ENCODE measurements around the gene PPP4R1.

PPP4R1 gene

GRCh38 chr18:9526458-9526857, 87.9 kb downstream of the PPP4R1 start:
- ChIA-PET CTCF (interaction anchor here (2.7 kb wide), 1 partner anchor 10 kb away, joined by 22 read pairs; no protein-coding TSS in a partner anchor), POLR2A (no interaction called here)
- DNase-seq (ENCODE audit: low read depth, low spot score) = no peak
- H3K4me3 ChIP-seq (ENCODE audit: low read depth, low read length) = no peak overlapping the region
- TF ChIP-seq CTCF (IDR thresholded peaks at IDR 0.05; ENCODE audit: insufficient read depth, low read length, missing control alignments) = no peak

- no peak for DNase-seq (ENCODE audit: low read depth, low spot score)
- CTCF ChIA-PET = no interaction called here
- POLR2A ChIA-PET = no interaction called here
- H3K4me3 ChIP-seq (ENCODE audit: low read depth, low read length) = no peak overlapping the region
- TF ChIP-seq CTCF (IDR thresholded peaks at IDR 0.05; ENCODE audit: insufficient read depth, low read length, missing control alignments) = no peak
Measured at GRCh38 chr18:9522952-9523351, 91.4 kb downstream of the PPP4R1 start.

GRCh38 chr18:9521770-9522169, 92.6 kb downstream of the PPP4R1 start:
- TF ChIP-seq CTCF (IDR thresholded peaks at IDR 0.05; ENCODE audit: insufficient read depth, low read length, missing control alignments) = no peak
- no peak overlapping the region for H3K4me3 ChIP-seq (ENCODE audit: low read depth, low read length)
- POLR2A ChIA-PET = no interaction called here
- CTCF ChIA-PET = interaction anchor here (1.1 to 1.2 kb wide), 2 partner anchors 9 to 48 kb away, joined by 3 to 4 read pairs; no protein-coding TSS in a partner anchor
- no peak for DNase-seq (ENCODE audit: low read depth, low spot score)

- no peak for DNase-seq (ENCODE audit: low read depth, low spot score)
- no peak overlapping the region for H3K4me3 ChIP-seq (ENCODE audit: low read depth, low read length)
- TF ChIP-seq CTCF (IDR thresholded peaks at IDR 0.05; ENCODE audit: insufficient read depth, low read length, missing control alignments) = no peak
- ChIA-PET CTCF (interaction anchor here (0.9 to 1.2 kb wide), 2 partner anchors 11 to 47 kb away, joined by 3 read pairs; no protein-coding TSS in a partner anchor), POLR2A (no interaction called here)
Measured at GRCh38 chr18:9520666-9521065, 93.7 kb downstream of the PPP4R1 start.

GRCh38 chr18:9519399-9519798, 95.0 kb downstream of the PPP4R1 start:
- no peak overlapping the region for H3K4me3 ChIP-seq (ENCODE audit: low read depth, low read length)
- no peak for TF ChIP-seq CTCF (IDR thresholded peaks at IDR 0.05; ENCODE audit: insufficient read depth, low read length, missing control alignments)
- ChIA-PET POLR2A (no interaction called here), CTCF (interaction anchor here (3.1 kb wide), 1 partner anchor 446 kb away, joined by 12 read pairs; no protein-coding TSS in a partner anchor)
- DNase-seq (ENCODE audit: low read depth, low spot score) = no peak

- DNase-seq (ENCODE audit: low read depth, low spot score) = no peak
- no peak overlapping the region for H3K4me3 ChIP-seq (ENCODE audit: low read depth, low read length)
- ChIA-PET POLR2A (no interaction called here), CTCF (interaction anchor here (0.7 to 3.8 kb wide), 14 partner anchors 8 to 444 kb away, joined by 3 to 27 read pairs (median 9); no protein-coding TSS in a partner anchor)
- no peak for TF ChIP-seq CTCF (IDR thresholded peaks at IDR 0.05; ENCODE audit: insufficient read depth, low read length, missing control alignments)
Measured at GRCh38 chr18:9517869-9518268, 96.5 kb downstream of the PPP4R1 start.

All from AG04449 (cell line).